CD14-positive monocyte (primary cell): ENCODE measurements around the gene SLC52A3. TPM values are rescaled to one million over a fixed set of nuclear protein-coding genes. Genes with fewer than 3 reads are reported as not detected.
A peak's percentile ranks its signal among the peaks of the same experiment; 100 is the strongest.

ENCODE experiments used
- DNase-seq, 3 donors: peaks; one replicate each; pipeline ENCODE4 v3.0.0-alpha.2; 2011 to 2022
- H2AFZ ChIP-seq: 2 replicates; pipeline ENCODE4 v1.6.0; 2012; ENCODE audit warnings: mild to moderate bottlenecking, low read depth, low read length, inconsistent platforms; ENCODE audit not compliant: insufficient read depth, poor library complexity, severe bottlenecking
- H3K27ac ChIP-seq, 2 donors: 1 replicate in 1 of 2; 2 replicates in 1 of 2; pipeline ENCODE4 v1.5.1; 2012 to 2013; ENCODE audit warnings: low read length in 2 of 2, control low read depth in 1 of 2, inconsistent platforms in 1 of 2, low read depth in 1 of 2, mild to moderate bottlenecking in 1 of 2
- H3K27me3 ChIP-seq, 2 donors: one replicate each; pipeline versions ENCODE4 v1.6.0 to v1.6.1; 2011 to 2013; ENCODE audit warnings: low read length in 2 of 2; ENCODE audit not compliant: control insufficient read depth in 2 of 2, insufficient read depth in 2 of 2
- H3K36me3 ChIP-seq, 2 donors: replicated peaks in 1 of 2; 1 replicate in 1 of 2; 2 replicates in 1 of 2; pipeline versions ENCODE4 v1.5.1 to v1.6.1; 2012 to 2013; ENCODE audit warnings: low read length in 2 of 2, control low read depth in 1 of 2, inconsistent platforms in 1 of 2, mild to moderate bottlenecking in 1 of 2; ENCODE audit not compliant: insufficient read depth in 2 of 2, control insufficient read depth in 1 of 2
- H3K4me1 ChIP-seq, 2 donors: 1 replicate in 1 of 2; 2 replicates in 1 of 2; pipeline versions ENCODE4 v1.5.1 to v1.6.1; 2012 to 2013; ENCODE audit warnings: low read length in 2 of 2, control low read depth in 1 of 2, inconsistent platforms in 1 of 2, mild to moderate bottlenecking in 1 of 2, moderate library complexity in 1 of 2; ENCODE audit not compliant: insufficient read depth in 2 of 2, control insufficient read depth in 1 of 2
- H3K4me2 ChIP-seq: replicated peaks from 2 replicates; pipeline ENCODE3; 2012; ENCODE audit warnings: low read length, moderate library complexity, mild to moderate bottlenecking; ENCODE audit not compliant: poor library complexity, severe bottlenecking; ENCODE audit errors: extremely low read depth
- H3K4me3 ChIP-seq, 3 experiments: fragments of 200-600 bp in 1 of 3; sonication (generic) in 1 of 3; replicated peaks in 1 of 3; 1 replicate in 2 of 3; 2 replicates in 1 of 3; pipeline ENCODE4 v1.5.1; 2011 to 2013; ENCODE audit warnings: low read length in 3 of 3, mild to moderate bottlenecking in 3 of 3, control low read depth in 2 of 3, low read depth in 2 of 3, inconsistent platforms in 1 of 3, moderate library complexity in 1 of 3
- H3K79me2 ChIP-seq: 2 replicates; pipeline ENCODE4 v1.6.0; 2012; ENCODE audit warnings: mild to moderate bottlenecking, control low read depth, inconsistent platforms, low read length, moderate library complexity; ENCODE audit not compliant: insufficient read depth
- H3K9ac ChIP-seq: 2 replicates; pipeline ENCODE4 v1.6.0; 2017; ENCODE audit warnings: low read length, mild to moderate bottlenecking; ENCODE audit not compliant: insufficient read depth, poor library complexity, severe bottlenecking
- H3K9me3 ChIP-seq, 2 donors: replicated peaks in 1 of 2; 1 replicate in 1 of 2; 2 replicates in 1 of 2; pipeline versions ENCODE4 v1.5.1 to v1.6.1; 2012 to 2013; ENCODE audit warnings: low read length in 2 of 2, control low read depth in 1 of 2; ENCODE audit not compliant: control insufficient read depth in 1 of 2, insufficient read depth in 1 of 2
- H4K20me1 ChIP-seq: 2 replicates; pipeline ENCODE4 v1.6.0; 2012; ENCODE audit warnings: mild to moderate bottlenecking, low read length, control low read depth, moderate library complexity; ENCODE audit not compliant: insufficient read depth
- H3K27ac Mint-ChIP-seq, 7 donors: one replicate each; pipeline ENCODE4 v1.8.0; 2020; ENCODE audit warnings: mild to moderate bottlenecking in 7 of 7, mixed read lengths in 7 of 7, moderate library complexity in 6 of 7, inconsistent platforms in 2 of 7
- H3K27me3 Mint-ChIP-seq, 3 donors: one replicate each; pipeline ENCODE4 v1.8.0; 2021 to 2022; ENCODE audit warnings: low read depth in 3 of 3, mild to moderate bottlenecking in 3 of 3, mixed read lengths in 3 of 3, moderate library complexity in 3 of 3, inconsistent platforms in 1 of 3
- H3K36me3 Mint-ChIP-seq, 2 donors: one replicate each; pipeline ENCODE4 v1.8.0; 2020; ENCODE audit warnings: mixed read lengths in 2 of 2, inconsistent platforms in 1 of 2, mild to moderate bottlenecking in 1 of 2
- H3K4me1 Mint-ChIP-seq: one replicate; pipeline ENCODE4 v1.8.0; 2020; ENCODE audit warnings: mild to moderate bottlenecking, mixed read lengths
- H3K4me3 Mint-ChIP-seq, 2 donors: one replicate each; pipeline ENCODE4 v1.8.0; 2020; ENCODE audit warnings: mild to moderate bottlenecking in 2 of 2, mixed read lengths in 2 of 2, moderate library complexity in 1 of 2
- H3K9me3 Mint-ChIP-seq, 7 donors: one replicate each; pipeline ENCODE4 v1.8.0; 2020 to 2022; ENCODE audit warnings: mixed read lengths in 7 of 7, mild to moderate bottlenecking in 6 of 7, moderate library complexity in 6 of 7, inconsistent platforms in 2 of 7
- CTCF ChIP-seq: fragments of 200-600 bp; IDR thresholded peaks from one replicate; pipeline ENCODE4 v1.8.0; 2022; ENCODE audit warnings: antibody characterized with exemption, mild to moderate bottlenecking
- WGBS: methylation state at CpG from one replicate; pipeline ENCODE4 v1.1.5; 2013; ENCODE audit warnings: missing lambda C conversion rate; ENCODE audit not compliant: insufficient coverage; 5-methylcytosine and 5-hydroxymethylcytosine counted together
- intact Hi-C, 2 donors: fragments of 100-400 bp; cut with micrococcal nuclease; formaldehyde crosslinking; loops; one replicate each; pipeline versions ENCODE4 v1.15.0 to v1.15.1; 2023
- polyA plus RNA-seq, 3 donors: library from polyadenylated mRNA; depleted of rRNA in 1 of 3; unstranded in 2 of 3; stranded (reverse) in 1 of 3; fragments of 300-500 nt in 2 of 3; fragments of >200 nt in 1 of 3; fragmentation: Illumina TruSeq in 2 of 3; gene quantifications; 1 replicate in 2 of 3; 2 replicates in 1 of 3; pipeline ENCODE4 v1.2.3, GENCODE V29; 2012 to 2021

The SLC52A3 gene
- polyA plus RNA-seq, 3 donors = not detected

- no peak for DNase-seq
- H3K4me3 Mint-ChIP-seq = no peak overlapping the region
- Histone ChIP-seq H3K36me3 (no peaks in the 10 kb centered on the region), H3K4me1 (no peaks in the 10 kb centered on the region), H3K27me3 (no peaks in the 10 kb centered on the region), H4K20me1 (no peaks in the 10 kb centered on the region), H3K27ac (no peak overlapping the region), H3K4me3 (no peak overlapping the region), H3K79me2 (no peaks in the 10 kb centered on the region), H2AFZ (no peak overlapping the region), H3K4me2 (no peak overlapping the region), H3K9me3 (no peaks in the 10 kb centered on the region), H3K9ac (no peak overlapping the region)
- WGBS = 86% methylated on average over 8 of the region's 8 CpGs
- intact Hi-C loops = no loop called here
- no peak for TF ChIP-seq CTCF
- no peaks in the 10 kb centered on the region for H3K4me1 Mint-ChIP-seq
- H3K36me3 Mint-ChIP-seq = no peaks in the 10 kb centered on the region
- peaks cover 5 to 16% (median 6%) of the 10 kb centered on the region in 3 donors for H3K27me3 Mint-ChIP-seq
- H3K27ac Mint-ChIP-seq = peak overlapping the region in 1 of 7 donors; percentile 33
- H3K9me3 Mint-ChIP-seq = peaks cover 0 to 4% (median 3%) of the 10 kb centered on the region in 7 donors
Measured at GRCh38 chr20:774016-774659, 5.8 kb upstream of the SLC52A3 start.

GRCh38 chr20:772806-773205, 4.5 kb upstream of the SLC52A3 start:
- Histone ChIP-seq H3K79me2 (no peaks in the 10 kb centered on the region), H3K27me3 (no peaks in the 10 kb centered on the region), H2AFZ (no peak overlapping the region), H3K4me2 (no peak overlapping the region), H4K20me1 (no peaks in the 10 kb centered on the region), H3K4me3 (no peak overlapping the region), H3K36me3 (no peaks in the 10 kb centered on the region), H3K27ac (no peak overlapping the region), H3K9me3 (no peaks in the 10 kb centered on the region), H3K4me1 (no peaks in the 10 kb centered on the region), H3K9ac (no peak overlapping the region)
- 100% methylated on average over 4 of the region's 9 CpGs for WGBS
- intact Hi-C loops = no loop called here
- no peak for TF ChIP-seq CTCF
- H3K4me3 Mint-ChIP-seq = no peak overlapping the region
- H3K9me3 Mint-ChIP-seq = peaks cover 0 to 4% (median 3%) of the 10 kb centered on the region in 7 donors
- peak overlapping the region in 1 of 7 donors; percentile 34 for H3K27ac Mint-ChIP-seq
- no peak for DNase-seq
- no peaks in the 10 kb centered on the region for H3K36me3 Mint-ChIP-seq
- peaks cover 5 to 21% (median 6%) of the 10 kb centered on the region in 3 donors for H3K27me3 Mint-ChIP-seq
- H3K4me1 Mint-ChIP-seq = no peaks in the 10 kb centered on the region
